Smooth muscle cell of the pulmonary artery (primary cell): ENCODE measurements around the gene SIM1. TPM values are rescaled to one million over a fixed set of nuclear protein-coding genes. Genes with fewer than 3 reads are reported as not detected.

ENCODE experiments used
- total RNA-seq: library from RNA; depleted of rRNA; stranded (reverse); fragments of >200 nt; gene quantifications from 2 replicates; pipeline ENCODE4 v1.2.3, GENCODE V29; 2014

SIM1 gene, protein sequence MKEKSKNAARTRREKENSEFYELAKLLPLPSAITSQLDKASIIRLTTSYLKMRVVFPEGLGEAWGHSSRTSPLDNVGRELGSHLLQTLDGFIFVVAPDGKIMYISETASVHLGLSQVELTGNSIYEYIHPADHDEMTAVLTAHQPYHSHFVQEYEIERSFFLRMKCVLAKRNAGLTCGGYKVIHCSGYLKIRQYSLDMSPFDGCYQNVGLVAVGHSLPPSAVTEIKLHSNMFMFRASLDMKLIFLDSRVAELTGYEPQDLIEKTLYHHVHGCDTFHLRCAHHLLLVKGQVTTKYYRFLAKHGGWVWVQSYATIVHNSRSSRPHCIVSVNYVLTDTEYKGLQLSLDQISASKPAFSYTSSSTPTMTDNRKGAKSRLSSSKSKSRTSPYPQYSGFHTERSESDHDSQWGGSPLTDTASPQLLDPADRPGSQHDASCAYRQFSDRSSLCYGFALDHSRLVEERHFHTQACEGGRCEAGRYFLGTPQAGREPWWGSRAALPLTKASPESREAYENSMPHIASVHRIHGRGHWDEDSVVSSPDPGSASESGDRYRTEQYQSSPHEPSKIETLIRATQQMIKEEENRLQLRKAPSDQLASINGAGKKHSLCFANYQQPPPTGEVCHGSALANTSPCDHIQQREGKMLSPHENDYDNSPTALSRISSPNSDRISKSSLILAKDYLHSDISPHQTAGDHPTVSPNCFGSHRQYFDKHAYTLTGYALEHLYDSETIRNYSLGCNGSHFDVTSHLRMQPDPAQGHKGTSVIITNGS
- under 0.01 TPM in 1 of 2 replicates, not detected in the other for total RNA-seq

DNA sequence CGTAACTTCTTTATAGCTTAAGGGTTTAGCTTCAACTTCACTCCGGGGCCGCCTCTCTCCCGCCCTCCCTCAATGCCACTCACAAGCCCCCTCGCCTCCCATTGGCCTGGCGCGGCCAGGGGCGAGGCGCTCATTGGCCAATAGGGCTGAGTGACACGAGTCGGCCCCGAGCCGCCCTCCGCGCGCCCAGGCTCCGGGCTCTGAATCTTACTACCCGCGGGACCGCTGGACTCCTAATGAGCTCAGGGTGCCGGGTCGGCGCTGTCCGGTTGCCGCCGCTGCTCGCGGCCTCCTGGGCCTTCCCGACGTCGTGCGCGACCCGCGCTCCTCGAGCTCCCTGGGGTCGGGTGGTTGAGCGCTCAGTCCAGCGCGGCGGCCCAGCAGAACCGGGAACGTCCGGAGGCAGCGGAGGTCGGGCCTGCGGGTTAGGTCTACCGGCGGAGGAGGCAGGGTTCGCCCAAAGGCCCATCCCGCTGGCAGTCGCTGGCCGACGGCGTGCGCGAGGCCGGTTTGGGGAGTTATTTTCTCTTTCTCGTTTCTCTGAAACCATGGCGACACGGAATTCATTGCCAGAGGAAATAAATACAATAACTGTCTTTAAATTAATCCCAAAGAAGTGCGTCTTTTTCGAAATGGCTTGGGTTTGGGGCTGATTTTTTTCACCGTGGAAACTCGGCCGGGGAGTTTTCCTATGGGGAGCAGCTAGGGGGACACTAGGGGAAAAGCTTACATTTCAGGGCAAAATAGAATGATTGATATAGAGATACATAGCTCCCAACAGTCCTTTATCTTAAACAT lies at the start of gene SIM1:
Gene SIM1 (minus strand): TSS at position 19 of the 798 bp plus-strand sequence. CDS start 1,453 bp downstream, outside the sequence.

